ENCODE data around the gene GPR55.

DNA sequence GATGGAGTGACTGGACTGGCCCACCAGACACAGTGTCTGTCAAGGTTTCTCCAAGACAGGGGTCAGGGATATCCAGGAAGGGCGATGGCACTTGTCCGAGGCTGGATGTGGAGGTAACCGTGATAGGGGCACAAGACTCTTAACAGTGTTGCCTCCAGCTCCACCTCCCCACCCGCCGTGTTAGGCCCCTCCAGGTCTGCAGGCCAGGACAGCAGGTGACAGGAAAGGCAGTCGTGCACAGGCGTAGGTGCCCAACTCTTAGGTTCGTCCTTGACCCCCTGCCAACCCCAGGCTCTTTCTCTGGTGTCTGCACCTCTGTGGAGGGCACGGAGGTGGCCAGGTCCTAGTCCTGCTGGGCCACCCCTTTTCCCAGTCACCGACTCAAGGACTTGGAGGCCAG, 50.2 kb downstream of the GPR55 start:
- TF ChIP-seq POLR2A (IDR thresholded peaks at IDR 0.05) = no peak
- no peak for TF ChIP-seq CTCF (IDR thresholded peaks at IDR 0.05)
